HEK293 (cell line): ENCODE data around the gene HADHB.

Experiments used
- CTCF ChIA-PET: fragments of 350-600 bp; formaldehyde crosslinking; extraction: SDS; loops from one replicate; lab custom pipeline; 2021; ENCODE audit warnings: antibody characterized with exemption; lab: Yijun Ruan, JAX
- POLR2A ChIA-PET: fragments of 300-600 bp; formaldehyde crosslinking; extraction: SDS; loops from one replicate; lab custom pipeline; 2020; ENCODE audit warnings: antibody characterized with exemption, inconsistent platforms; lab: Yijun Ruan, JAX
- H3K27ac ChIP-seq: fragments of 200-500 bp; sonication (Bioruptor generic); 2 replicates; pipeline ENCODE4 v1.5.1; 2014; ENCODE audit warnings: low read depth, low read length, control low read depth, inconsistent platforms; ENCODE audit errors: extremely low read depth
- H3K36me3 ChIP-seq, 2 experiments: fragments of 200-500 bp in 1 of 2; sonication (Bioruptor generic) in 1 of 2; 1 replicate in 1 of 2; 2 replicates in 1 of 2; pipeline ENCODE4 v1.5.1; 2014 to 2017; ENCODE audit warnings: inconsistent platforms in 2 of 2, low read length in 2 of 2; ENCODE audit not compliant: control insufficient read depth in 2 of 2, insufficient read depth in 1 of 2
- H3K4me1 ChIP-seq: fragments of 200-500 bp; sonication (Bioruptor generic); 2 replicates; pipeline ENCODE4 v1.5.1; 2014; ENCODE audit warnings: mild to moderate bottlenecking, low read length, inconsistent platforms; ENCODE audit not compliant: control insufficient read depth, insufficient read depth
- H3K4me3 ChIP-seq: 2 replicates; pipeline ENCODE4 v1.5.1; 2011; ENCODE audit warnings: low read depth, mild to moderate bottlenecking, control low read depth, low read length, moderate library complexity
- H3K9me3 ChIP-seq: fragments of 200-500 bp; sonication (Bioruptor generic); 2 replicates; pipeline ENCODE4 v1.5.1; 2014; ENCODE audit warnings: low read depth, low read length, inconsistent platforms; ENCODE audit not compliant: control insufficient read depth, insufficient read depth
- EGR2 ChIP-seq: fragments of 450-650 bp; formaldehyde crosslinking; IDR thresholded peaks from 2 replicates; pipeline ENCODE4 v1.5.1; 2016; ENCODE audit warnings: low read depth, missing biosample characterization, missing genetic modification characterization
- PBX3 ChIP-seq: sonication (generic); formaldehyde crosslinking; IDR thresholded peaks from 2 replicates; pipeline ENCODE4 v1.8.1; 2022; ENCODE audit warnings: mild to moderate bottlenecking, moderate library complexity, missing genetic modification reagents
- WT1 ChIP-seq: fragments of 450-650 bp; formaldehyde crosslinking; IDR thresholded peaks from 2 replicates; pipeline ENCODE4 v1.5.1; 2016; ENCODE audit warnings: missing biosample characterization, missing genetic modification characterization
- YY2 ChIP-seq: fragments of 450-650 bp; formaldehyde crosslinking; IDR thresholded peaks from 2 replicates; pipeline ENCODE4 v1.5.1; 2016; ENCODE audit warnings: missing biosample characterization, missing genetic modification characterization
- ZBTB17 ChIP-seq: fragments of 450-650 bp; formaldehyde crosslinking; IDR thresholded peaks from 2 replicates; pipeline ENCODE4 v1.5.1; 2016; ENCODE audit warnings: missing biosample characterization, missing genetic modification characterization
- ZFHX2 ChIP-seq: fragments of 450-650 bp; formaldehyde crosslinking; conservative IDR thresholded peaks from 2 replicates; pipeline ENCODE4 v1.5.1; 2016; ENCODE audit warnings: missing biosample characterization, missing genetic modification characterization
- ZNF214 ChIP-seq: fragments of 450-650 bp; formaldehyde crosslinking; IDR thresholded peaks from 2 replicates; pipeline ENCODE4 v1.5.1; 2017; ENCODE audit warnings: missing biosample characterization, mild to moderate bottlenecking, missing genetic modification characterization, borderline replicate concordance
- ZNF544 ChIP-seq: fragments of 450-650 bp; formaldehyde crosslinking; IDR thresholded peaks from 2 replicates; pipeline ENCODE4 v1.5.0; 2017; ENCODE audit warnings: missing biosample characterization, missing genetic modification characterization
- ZNF645 ChIP-seq: fragments of 450-650 bp; formaldehyde crosslinking; IDR thresholded peaks from 2 replicates; pipeline ENCODE4; 2016; ENCODE audit warnings: missing biosample characterization, missing genetic modification characterization
- ZNF830 ChIP-seq: fragments of 450-650 bp; IDR thresholded peaks from 2 replicates; pipeline ENCODE4 v1.5.0; 2018; ENCODE audit warnings: missing biosample characterization, missing genetic modification characterization, low read depth, mild to moderate bottlenecking, moderate library complexity
- ZNF843 ChIP-seq: fragments of 450-650 bp; formaldehyde crosslinking; IDR thresholded peaks from 2 replicates; pipeline ENCODE4 v1.5.1; 2016; ENCODE audit warnings: missing biosample characterization, missing genetic modification characterization
- TF ChIP-seq, protein P1 (sequence below): fragments of 450-650 bp; formaldehyde crosslinking; IDR thresholded peaks from 2 replicates; pipeline ENCODE4 v1.5.1; 2017; ENCODE audit warnings: missing biosample characterization, missing genetic modification characterization

Gene HADHB

GRCh38 chr2:26195040-26195984 lies 49.4 kb upstream of the HADHB start:
- Histone ChIP-seq H3K36me3 (peaks cover 6 to 90% of the 10 kb centered on the region in 2 experiments; a peak in 2 of 3 replicates), H3K4me3 (no peak overlapping the region), H3K27ac (no peak overlapping the region), H3K9me3 (no peaks in the 10 kb centered on the region), H3K4me1 (0 out of 2 replicates have a peak, but pooled peaks cover 3% of the 10 kb centered on the region)
- POLR2A ChIA-PET, result no interaction called here
- CTCF ChIA-PET, result interaction anchor here (0.7 kb wide), 1 partner anchor 14 kb away, joined by 7 read pairs; no protein-coding TSS in a partner anchor
- TF ChIP-seq, protein P1, sequence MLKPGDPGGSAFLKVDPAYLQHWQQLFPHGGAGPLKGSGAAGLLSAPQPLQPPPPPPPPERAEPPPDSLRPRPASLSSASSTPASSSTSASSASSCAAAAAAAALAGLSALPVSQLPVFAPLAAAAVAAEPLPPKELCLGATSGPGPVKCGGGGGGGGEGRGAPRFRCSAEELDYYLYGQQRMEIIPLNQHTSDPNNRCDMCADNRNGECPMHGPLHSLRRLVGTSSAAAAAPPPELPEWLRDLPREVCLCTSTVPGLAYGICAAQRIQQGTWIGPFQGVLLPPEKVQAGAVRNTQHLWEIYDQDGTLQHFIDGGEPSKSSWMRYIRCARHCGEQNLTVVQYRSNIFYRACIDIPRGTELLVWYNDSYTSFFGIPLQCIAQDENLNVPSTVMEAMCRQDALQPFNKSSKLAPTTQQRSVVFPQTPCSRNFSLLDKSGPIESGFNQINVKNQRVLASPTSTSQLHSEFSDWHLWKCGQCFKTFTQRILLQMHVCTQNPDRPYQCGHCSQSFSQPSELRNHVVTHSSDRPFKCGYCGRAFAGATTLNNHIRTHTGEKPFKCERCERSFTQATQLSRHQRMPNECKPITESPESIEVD (tag by site-specific recombination), result peak; percentile 64; the same call in 1 of the 2 replicates
- TF ChIP-seq YY2 (no peak), WT1 (tag by site-specific recombination) (peak; percentile 73)

DNA sequence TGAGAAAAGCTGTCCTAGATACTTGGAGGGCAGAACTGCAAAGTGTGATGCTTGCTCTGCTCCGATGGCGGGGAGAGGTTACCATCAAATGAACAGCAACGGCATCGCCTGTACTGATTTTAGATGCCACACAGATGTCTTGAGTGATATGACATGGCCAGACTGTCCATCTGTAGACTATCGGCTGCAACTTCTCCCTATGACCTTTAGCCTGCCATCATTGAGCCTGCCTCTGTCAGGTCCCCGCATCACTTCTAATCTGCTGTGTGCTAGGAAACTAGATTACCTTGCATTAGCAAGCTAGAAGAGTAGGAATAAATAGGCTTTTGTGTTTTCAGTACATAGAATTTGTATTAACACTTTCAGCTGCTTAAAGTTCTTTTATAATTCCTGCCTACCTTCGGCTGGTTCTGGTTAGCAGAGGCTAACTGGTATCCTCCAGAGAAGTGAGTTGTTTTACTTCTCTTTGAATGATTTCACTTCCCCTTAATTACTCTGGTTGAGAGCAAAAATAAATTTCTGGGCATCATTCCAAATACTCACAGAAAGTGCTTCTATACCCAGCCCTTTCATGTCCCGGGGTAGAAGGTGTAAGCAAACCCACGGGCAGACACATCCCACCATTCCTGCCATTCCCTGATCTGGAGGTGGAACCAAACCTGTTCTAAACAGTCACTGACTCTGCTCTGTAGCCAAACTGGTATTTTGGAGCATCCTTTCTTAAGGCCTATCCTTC lies 47.9 kb upstream of the HADHB start:
- Histone ChIP-seq H3K27ac (no peak overlapping the region), H3K4me3 (no peak overlapping the region), H3K9me3 (no peaks in the 10 kb centered on the region), H3K4me1 (0 out of 2 replicates have a peak, but pooled peaks cover 3% of the 10 kb centered on the region), H3K36me3 (peaks cover 13 to 87% of the 10 kb centered on the region in 2 experiments)
- ChIA-PET CTCF (interaction anchor here (0.6 kb wide), 1 partner anchor 273 kb away, joined by 3 read pairs; no protein-coding TSS in a partner anchor), POLR2A (no interaction called here)
- no peak for TF ChIP-seq ZNF843 (tag by site-specific recombination)
- TF ChIP-seq, protein P1 (tag by site-specific recombination), result 0 out of 2 replicates have a peak, but pooled peaks have one; percentile 9
- peak; percentile 64 for TF ChIP-seq ZFHX2 (tag by site-specific recombination)
- 0 out of 2 replicates have a peak, but pooled peaks have one; percentile 12 for TF ChIP-seq EGR2 (tag by site-specific recombination)

- no peaks in the 10 kb centered on the region for H3K9me3 ChIP-seq
- ChIA-PET CTCF (no interaction called here), POLR2A (no interaction called here)
- 0 out of 2 replicates have a peak, but pooled peaks cover 3% of the 10 kb centered on the region for H3K4me1 ChIP-seq
- H3K27ac ChIP-seq, result no peak overlapping the region
- no peak overlapping the region for H3K4me3 ChIP-seq
- H3K36me3 ChIP-seq, result peaks cover 17 to 89% of the 10 kb centered on the region in 2 experiments
- 0 out of 2 replicates have a peak, but pooled peaks have one; percentile 12 for TF ChIP-seq ZBTB17 (tag by site-specific recombination)
- no peak for TF ChIP-seq ZNF830 (tag by site-specific recombination)
Observed at GRCh38 chr2:26197516-26197915, 47.2 kb upstream of the HADHB start.

DNA sequence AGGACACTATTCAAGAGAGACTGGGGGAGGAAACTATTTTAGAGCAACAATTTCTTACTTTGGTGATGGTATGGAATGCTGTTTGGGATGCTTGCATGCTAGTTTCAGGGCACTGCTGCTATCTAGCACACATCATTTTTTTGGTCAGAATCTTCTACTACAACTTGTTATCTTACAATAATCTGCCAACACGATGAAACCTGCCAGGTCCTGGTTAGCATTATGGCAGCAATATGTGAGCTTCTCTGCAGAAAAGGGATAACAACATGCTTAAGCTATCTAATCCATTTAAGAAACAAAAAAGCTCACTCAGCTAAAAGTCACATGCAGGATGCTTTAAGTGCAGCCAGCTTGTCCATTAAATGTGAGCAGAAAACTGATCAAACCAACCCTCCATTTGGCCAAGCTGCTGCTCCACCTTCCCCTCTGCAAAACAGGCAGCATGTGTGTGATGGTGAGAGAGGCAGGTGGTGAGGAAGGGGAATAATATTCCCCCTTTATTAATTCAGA lies 41.7 kb upstream of the HADHB start:
- no peak overlapping the region for H3K4me3 ChIP-seq
- H3K27ac ChIP-seq, result no peak overlapping the region
- ChIA-PET CTCF (no interaction called here), POLR2A (no interaction called here)
- H3K36me3 ChIP-seq, result peaks cover 28 to 63% of the 10 kb centered on the region in 2 experiments
- H3K4me1 ChIP-seq, result no peaks in the 10 kb centered on the region
- no peaks in the 10 kb centered on the region for H3K9me3 ChIP-seq
- no peak for TF ChIP-seq PBX3 (CRISPR knock-in tag)
- TF ChIP-seq ZNF645 (tag by site-specific recombination), result no peak
- no peak for TF ChIP-seq ZNF214
- no peak for TF ChIP-seq ZNF544 (tag by site-specific recombination)
